MM.1S (cell line): ENCODE measurements around the gene MTG1.
"Not testable (repeated sequence)": the region's sequence is repeated elsewhere in the genome, so short reads cannot be mapped to it uniquely, and the experiment has no call there.

Experiments used
- DNase-seq: peaks from one replicate; pipeline ENCODE4 v3.0.0-alpha.2; 2015
- H2AFZ ChIP-seq: fragments of 300-600 bp; sonication (generic); 2 replicates; pipeline ENCODE4 v1.6.0; 2016; ENCODE audit warnings: antibody characterized with exemption, low read length
- H3F3A ChIP-seq: fragments of 300-600 bp; sonication (generic); 2 replicates; pipeline ENCODE4 v1.6.1; 2016; ENCODE audit warnings: mild to moderate bottlenecking, antibody characterized with exemption, low read length, moderate library complexity, mixed read lengths; ENCODE audit not compliant: insufficient read depth
- H3K27ac ChIP-seq: fragments of 300-600 bp; sonication (generic); 2 replicates; pipeline ENCODE4 v1.5.1; 2016; ENCODE audit warnings: mild to moderate bottlenecking, low read length
- H3K27me3 ChIP-seq: fragments of 300-600 bp; sonication (generic); replicated peaks from 2 replicates; pipeline ENCODE4 v1.6.0; 2016; ENCODE audit warnings: low read length; ENCODE audit not compliant: insufficient read depth
- H3K36me3 ChIP-seq: fragments of 300-600 bp; sonication (generic); replicated peaks from 2 replicates; pipeline ENCODE4 v1.6.1; 2016; ENCODE audit warnings: mild to moderate bottlenecking, low read length, mixed read lengths; ENCODE audit not compliant: insufficient read depth
- H3K4me1 ChIP-seq: fragments of 300-600 bp; sonication (generic); 2 replicates; pipeline ENCODE4 v1.6.1; 2016; ENCODE audit warnings: low read length, mixed read lengths
- H3K4me2 ChIP-seq: fragments of 300-600 bp; sonication (generic); 2 replicates; pipeline ENCODE4 v1.6.0; 2016; ENCODE audit warnings: low read depth, low read length
- H3K4me3 ChIP-seq: fragments of 300-600 bp; sonication (generic); 2 replicates; pipeline ENCODE4 v1.5.1; 2016; ENCODE audit warnings: low read length, mixed read lengths
- H3K79me2 ChIP-seq: fragments of 300-600 bp; sonication (generic); 2 replicates; pipeline ENCODE4 v1.6.1; 2016; ENCODE audit warnings: mixed run types, low read length, mixed read lengths
- H3K9ac ChIP-seq: fragments of 300-600 bp; sonication (generic); 2 replicates; pipeline ENCODE4 v1.6.1; 2016; ENCODE audit warnings: low read length, mixed read lengths
- H3K9me2 ChIP-seq: fragments of 300-600 bp; sonication (generic); replicated peaks from 2 replicates; pipeline ENCODE4 v1.6.1; 2016; ENCODE audit warnings: mild to moderate bottlenecking, low read length, mixed read lengths; ENCODE audit not compliant: insufficient read depth
- H3K9me3 ChIP-seq: fragments of 300-600 bp; sonication (generic); replicated peaks from 2 replicates; pipeline ENCODE4 v1.6.1; 2016; ENCODE audit warnings: mild to moderate bottlenecking, low read length, mixed read lengths; ENCODE audit not compliant: insufficient read depth
- H4K20me1 ChIP-seq: fragments of 300-600 bp; sonication (generic); 2 replicates; pipeline ENCODE4 v1.6.1; 2016; ENCODE audit warnings: mild to moderate bottlenecking, low read length, moderate library complexity, mixed read lengths; ENCODE audit not compliant: insufficient read depth
- EZH2 ChIP-seq: fragments of 300-600 bp; sonication (generic); optimal IDR thresholded peaks from 2 replicates; pipeline ENCODE3; 2017; ENCODE audit warnings: low read depth, mild to moderate bottlenecking, antibody characterized with exemption, low read length, mixed read lengths
- EZH2phosphoT487 ChIP-seq: fragments of 300-600 bp; sonication (generic); IDR thresholded peaks from 2 replicates; pipeline ENCODE4 v1.6.1; 2018; ENCODE audit warnings: antibody characterized with exemption, low read length
- TF ChIP-seq, protein P1 (sequence below): fragments of 300-600 bp; sonication (generic); IDR thresholded peaks from 2 replicates; pipeline ENCODE4 v1.5.1; 2016; ENCODE audit warnings: antibody characterized with exemption, low read length, mixed read lengths

The MTG1 gene

DNA sequence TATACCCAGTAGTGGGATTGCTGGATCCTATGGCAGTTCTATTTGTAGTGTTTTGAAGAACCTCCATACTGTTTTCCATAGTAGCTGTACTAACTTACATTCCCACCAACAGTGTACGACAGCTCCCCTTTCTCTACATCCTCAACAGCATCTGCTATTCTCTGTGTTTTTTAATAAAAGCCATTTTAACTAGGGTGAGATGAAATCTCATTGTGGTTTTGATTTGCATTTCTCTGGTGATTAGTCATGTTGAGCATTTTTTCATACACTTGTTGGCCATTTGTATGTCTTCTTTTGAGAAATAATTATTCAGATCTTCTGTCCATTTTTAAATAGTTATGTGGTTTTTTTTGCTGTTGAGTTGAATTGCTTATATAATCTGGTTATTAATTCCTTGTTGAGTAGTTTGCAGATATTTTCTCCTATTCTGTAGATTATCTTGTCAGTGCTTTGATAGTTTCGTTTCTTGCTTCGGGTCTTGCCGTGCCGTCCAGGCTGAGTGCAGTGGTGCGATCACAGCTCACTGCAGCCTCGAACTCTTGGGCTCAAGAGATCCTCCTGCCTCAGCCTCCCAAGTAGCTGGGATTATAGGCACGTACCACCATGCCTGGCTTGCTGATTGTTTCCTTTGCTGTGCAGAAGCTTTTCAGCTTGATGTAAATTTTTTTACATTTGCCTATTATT is 12.0 kb downstream of the MTG1 start:
- H3K27ac ChIP-seq, result no peak overlapping the region
- no peaks in the 10 kb centered on the region for H3K9me2 ChIP-seq
- no peaks in the 10 kb centered on the region for H3K27me3 ChIP-seq
- H3K79me2 ChIP-seq, result peaks cover 81% of the 10 kb centered on the region
- no peak for TF ChIP-seq EZH2phosphoT487
- no peak for TF ChIP-seq EZH2
- TF ChIP-seq, protein P1, sequence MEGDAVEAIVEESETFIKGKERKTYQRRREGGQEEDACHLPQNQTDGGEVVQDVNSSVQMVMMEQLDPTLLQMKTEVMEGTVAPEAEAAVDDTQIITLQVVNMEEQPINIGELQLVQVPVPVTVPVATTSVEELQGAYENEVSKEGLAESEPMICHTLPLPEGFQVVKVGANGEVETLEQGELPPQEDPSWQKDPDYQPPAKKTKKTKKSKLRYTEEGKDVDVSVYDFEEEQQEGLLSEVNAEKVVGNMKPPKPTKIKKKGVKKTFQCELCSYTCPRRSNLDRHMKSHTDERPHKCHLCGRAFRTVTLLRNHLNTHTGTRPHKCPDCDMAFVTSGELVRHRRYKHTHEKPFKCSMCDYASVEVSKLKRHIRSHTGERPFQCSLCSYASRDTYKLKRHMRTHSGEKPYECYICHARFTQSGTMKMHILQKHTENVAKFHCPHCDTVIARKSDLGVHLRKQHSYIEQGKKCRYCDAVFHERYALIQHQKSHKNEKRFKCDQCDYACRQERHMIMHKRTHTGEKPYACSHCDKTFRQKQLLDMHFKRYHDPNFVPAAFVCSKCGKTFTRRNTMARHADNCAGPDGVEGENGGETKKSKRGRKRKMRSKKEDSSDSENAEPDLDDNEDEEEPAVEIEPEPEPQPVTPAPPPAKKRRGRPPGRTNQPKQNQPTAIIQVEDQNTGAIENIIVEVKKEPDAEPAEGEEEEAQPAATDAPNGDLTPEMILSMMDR, result no peak
- peaks cover 15% of the 10 kb centered on the region for H3K4me1 ChIP-seq
- no peak overlapping the region for H3K4me3 ChIP-seq
- no peaks in the 10 kb centered on the region for H3K9me3 ChIP-seq
- H3K4me2 ChIP-seq, result no peak overlapping the region
- H3F3A ChIP-seq, result peaks cover 7% of the 10 kb centered on the region; the same call in 1 of the 2 replicates
- H2AFZ ChIP-seq, result no peak overlapping the region
- DNase-seq, result no peak
- no peak overlapping the region for H3K9ac ChIP-seq
- peaks cover 10% of the 10 kb centered on the region; the same call in 1 of the 2 replicates for H3K36me3 ChIP-seq
- H4K20me1 ChIP-seq, result no peaks in the 10 kb centered on the region

DNA sequence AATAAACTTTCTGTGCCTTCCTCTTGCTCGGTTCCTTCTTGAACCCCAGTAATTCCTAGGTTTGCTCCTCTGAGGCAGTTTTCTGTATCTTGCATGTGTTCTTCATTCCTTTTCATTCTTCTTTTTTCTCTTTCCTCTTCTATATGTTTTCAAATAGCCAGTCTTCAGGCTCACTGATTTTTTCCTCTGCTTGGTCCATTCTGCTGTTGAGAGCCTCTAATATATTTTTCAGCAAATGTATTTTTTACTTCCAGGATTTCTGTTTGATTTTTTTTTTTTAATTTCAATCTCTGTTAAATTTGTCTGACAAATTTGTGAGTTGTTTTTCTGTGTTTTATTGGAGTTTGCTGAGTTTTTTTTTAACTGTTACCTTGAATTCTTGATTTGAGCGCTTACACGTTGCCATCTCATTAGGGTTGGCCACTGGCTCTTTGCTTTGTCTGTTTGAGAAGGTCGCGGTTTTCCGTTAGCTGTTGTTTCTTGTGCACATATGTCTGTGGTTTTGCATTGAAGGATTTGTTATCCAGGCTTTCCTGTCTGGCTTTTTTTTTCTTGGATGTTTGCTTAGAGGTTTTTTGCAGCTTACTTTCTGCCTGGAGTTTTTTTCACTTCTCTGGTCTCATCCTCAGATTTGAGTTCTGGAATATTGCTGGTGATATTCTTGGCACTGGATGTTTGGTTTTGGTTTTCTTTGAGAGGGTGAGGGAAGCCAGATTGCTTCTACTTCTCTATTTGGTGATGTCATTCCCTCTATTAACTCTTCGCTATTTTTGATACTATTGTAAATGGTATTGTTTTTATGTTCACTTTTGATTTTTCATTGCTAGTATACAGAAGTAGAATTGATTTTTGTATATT is 17.8 kb downstream of the MTG1 start:
- H3K27ac ChIP-seq, result no peak overlapping the region
- no peaks in the 10 kb centered on the region for H3K9me2 ChIP-seq
- no peaks in the 10 kb centered on the region for H3K9me3 ChIP-seq
- H3F3A ChIP-seq, result no peaks in the 10 kb centered on the region
- peaks cover 60% of the 10 kb centered on the region for H3K79me2 ChIP-seq
- no peak overlapping the region for H3K4me2 ChIP-seq
- H3K27me3 ChIP-seq, result no peaks in the 10 kb centered on the region
- no peak for DNase-seq
- H3K4me1 ChIP-seq, result no peaks in the 10 kb centered on the region
- no peak overlapping the region for H3K9ac ChIP-seq
- TF ChIP-seq, protein P1, result no peak
- no peak for TF ChIP-seq EZH2phosphoT487
- H3K36me3 ChIP-seq, result peaks cover 11% of the 10 kb centered on the region; the same call in 1 of the 2 replicates
- H4K20me1 ChIP-seq, result no peaks in the 10 kb centered on the region
- H3K4me3 ChIP-seq, result no peak overlapping the region
- no peak overlapping the region for H2AFZ ChIP-seq

DNA sequence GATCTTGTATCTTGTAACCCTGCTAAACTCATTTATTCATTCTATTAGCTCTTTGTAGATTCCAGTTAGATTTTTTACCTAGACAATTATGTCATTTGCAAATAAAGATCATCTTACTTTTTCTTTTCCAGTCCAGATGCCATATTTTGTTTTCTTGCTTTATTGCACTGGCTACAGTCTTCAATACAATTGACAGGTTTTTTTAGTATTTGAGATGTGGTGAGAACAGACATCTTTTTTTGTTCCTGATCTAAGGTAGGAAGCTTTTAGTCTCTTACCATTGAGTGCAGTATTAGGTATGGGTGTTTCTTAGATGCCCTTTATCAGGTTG is 18.4 kb downstream of the MTG1 start:
- Histone ChIP-seq H3K27me3 (no peaks in the 10 kb centered on the region), H3K4me2 (no peak overlapping the region), H3K9ac (no peak overlapping the region), H3K27ac (no peak overlapping the region), H3K36me3 (peaks cover 11% of the 10 kb centered on the region; the same call in 1 of the 2 replicates), H3K9me2 (no peaks in the 10 kb centered on the region), H3F3A (no peaks in the 10 kb centered on the region), H4K20me1 (no peaks in the 10 kb centered on the region), H3K9me3 (no peaks in the 10 kb centered on the region), H2AFZ (no peak overlapping the region), H3K79me2 (peaks cover 54% of the 10 kb centered on the region), H3K4me3 (no peak overlapping the region), H3K4me1 (no peaks in the 10 kb centered on the region)
- no peak for TF ChIP-seq EZH2
- TF ChIP-seq, protein P1, result no peak
- no peak for TF ChIP-seq EZH2phosphoT487
- DNase-seq, result no peak

DNA sequence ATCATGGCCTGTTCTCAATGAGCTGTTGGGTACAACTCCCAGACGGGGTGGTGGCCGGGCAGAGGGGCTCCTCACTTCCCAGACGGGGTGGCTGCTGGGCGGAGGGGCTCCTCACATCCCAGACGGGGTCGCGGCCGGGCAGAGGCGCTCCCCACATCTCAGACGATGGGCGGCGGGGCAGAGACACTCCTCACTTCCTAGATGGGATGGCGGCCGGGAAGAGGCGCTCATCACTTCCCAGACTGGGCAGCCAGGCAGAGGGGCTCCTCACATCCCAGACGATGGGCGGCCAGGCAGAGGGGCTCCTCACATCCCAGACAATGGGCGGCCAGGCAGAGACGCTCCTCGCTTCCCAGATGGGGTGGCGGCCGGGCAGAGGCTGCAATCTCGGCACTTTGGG is 20.4 kb downstream of the MTG1 start:
- H3K9ac ChIP-seq, DNase-seq, H2AFZ ChIP-seq, H3K4me3 ChIP-seq, H3K9me3 ChIP-seq, H3K4me1 ChIP-seq, H3K27ac ChIP-seq, H3F3A ChIP-seq, H3K4me2 ChIP-seq, H3K9me2 ChIP-seq, H3K27me3 ChIP-seq, H4K20me1 ChIP-seq: not testable (repeated sequence)
- Histone ChIP-seq H3K36me3 (peaks cover 11% of the 10 kb centered on the region; the same call in 1 of the 2 replicates), H3K79me2 (peaks cover 36% of the 10 kb centered on the region)
